Liver (tissue), 9 donors: Measurements from ENCODE around the gene EBF4. TPM values are rescaled to one million over a fixed set of nuclear protein-coding genes. Genes with fewer than 3 reads are reported as not detected.

Source experiments
- DNase-seq: peaks from one replicate; pipeline ENCODE4 v3.0.0-alpha.2; 2017; ENCODE audit warnings: low spot score
- H3K27ac ChIP-seq, 2 donors: one replicate each; pipeline ENCODE4 v1.7.0; 2013; ENCODE audit warnings: inconsistent platforms in 2 of 2, low read length in 2 of 2, control low read depth in 1 of 2, low read depth in 1 of 2, mild to moderate bottlenecking in 1 of 2
- H3K27me3 ChIP-seq, 4 donors: one replicate each; pipeline versions ENCODE4 v1.6.1 to v1.7.0; 2013; ENCODE audit warnings: low read length in 3 of 4, inconsistent platforms in 1 of 4, mild to moderate bottlenecking in 1 of 4, moderate library complexity in 1 of 4; ENCODE audit not compliant: control insufficient read depth in 4 of 4, insufficient read depth in 4 of 4
- H3K36me3 ChIP-seq, 4 donors: one replicate each; pipeline versions ENCODE4 v1.6.1 to v1.7.0; 2013; ENCODE audit warnings: low read length in 3 of 4, mild to moderate bottlenecking in 3 of 4, low read depth in 1 of 4, moderate library complexity in 1 of 4; ENCODE audit not compliant: control insufficient read depth in 4 of 4, insufficient read depth in 3 of 4
- H3K4me1 ChIP-seq, 4 donors: one replicate each; pipeline versions ENCODE4 v1.6.1 to v1.7.0; 2013; ENCODE audit warnings: low read length in 3 of 4, mild to moderate bottlenecking in 3 of 4, moderate library complexity in 1 of 4; ENCODE audit not compliant: control insufficient read depth in 4 of 4, insufficient read depth in 4 of 4
- H3K4me3 ChIP-seq, 3 donors: one replicate each; pipeline versions ENCODE4 v1.6.1 to v1.7.0; 2013; ENCODE audit warnings: low read length in 3 of 3, control low read depth in 1 of 3, low read depth in 1 of 3, mild to moderate bottlenecking in 1 of 3
- H3K9ac ChIP-seq, 2 donors: one replicate each; pipeline ENCODE4 v1.7.0; 2013; ENCODE audit warnings: low read length in 2 of 2, mild to moderate bottlenecking in 2 of 2, moderate library complexity in 2 of 2, control low read depth in 1 of 2, low read depth in 1 of 2
- H3K9me3 ChIP-seq, 4 donors: one replicate each; pipeline versions ENCODE4 v1.6.1 to v1.7.0; 2013; ENCODE audit warnings: low read length in 3 of 4; ENCODE audit not compliant: control insufficient read depth in 4 of 4
- ATF3 ChIP-seq: IDR thresholded peaks from 2 replicates; pipeline ENCODE4 v1.6.1; 2016; ENCODE audit warnings: antibody characterized with exemption
- EGR1 ChIP-seq, 2 donors: IDR thresholded peaks; 2 replicates each; pipeline ENCODE4 v1.6.1; 2016 to 2018; ENCODE audit warnings: antibody characterized with exemption in 2 of 2, low read depth in 2 of 2
- FOXA1 ChIP-seq: IDR thresholded peaks from 2 replicates; pipeline ENCODE4 v1.6.1; 2016; ENCODE audit warnings: antibody characterized with exemption
- FOXA2 ChIP-seq: IDR thresholded peaks from 2 replicates; pipeline ENCODE4 v1.6.1; 2016; ENCODE audit warnings: antibody characterized with exemption
- GABPA ChIP-seq, 2 donors: IDR thresholded peaks in 1 of 2; conservative IDR thresholded peaks in 1 of 2; 2 replicates each; pipeline ENCODE4 v1.6.1; 2016; ENCODE audit warnings: antibody characterized with exemption in 2 of 2, mild to moderate bottlenecking in 1 of 2, moderate library complexity in 1 of 2
- HNF4A ChIP-seq, 2 donors: conservative IDR thresholded peaks; 2 replicates each; pipeline ENCODE4 v1.6.1; 2016; ENCODE audit warnings: antibody characterized with exemption in 2 of 2, mild to moderate bottlenecking in 2 of 2
- JUND ChIP-seq, 2 donors: IDR thresholded peaks; 2 replicates each; pipeline ENCODE4 v1.6.1; 2016; ENCODE audit warnings: antibody characterized with exemption in 2 of 2
- NR2F2 ChIP-seq: IDR thresholded peaks from 2 replicates; pipeline ENCODE4 v1.6.1; 2016; ENCODE audit warnings: antibody characterized with exemption
- RAD21 ChIP-seq, 2 donors: IDR thresholded peaks; 2 replicates each; pipeline ENCODE4 v1.6.1; 2016; ENCODE audit warnings: antibody characterized with exemption in 2 of 2, mild to moderate bottlenecking in 2 of 2
- REST ChIP-seq: IDR thresholded peaks from 2 replicates; pipeline ENCODE4 v1.6.1; 2016; ENCODE audit warnings: antibody characterized with exemption, mild to moderate bottlenecking
- RXRA ChIP-seq, 2 donors: IDR thresholded peaks; 2 replicates each; pipeline ENCODE4 v1.6.1; 2017 to 2018; ENCODE audit warnings: antibody characterized with exemption in 2 of 2, mild to moderate bottlenecking in 1 of 2
- SP1 ChIP-seq: IDR thresholded peaks from 2 replicates; pipeline ENCODE4 v1.6.1; 2018; ENCODE audit warnings: antibody characterized with exemption, mild to moderate bottlenecking
- TAF1 ChIP-seq: conservative IDR thresholded peaks from 2 replicates; pipeline ENCODE4 v1.6.1; 2016; ENCODE audit warnings: antibody characterized with exemption, mild to moderate bottlenecking
- YY1 ChIP-seq: IDR thresholded peaks from 2 replicates; pipeline ENCODE4 v1.6.1; 2016; ENCODE audit warnings: antibody characterized with exemption, mild to moderate bottlenecking
- WGBS: extraction: QIAGEN DNeasy Blood & Tissue Kit; methylation state at CpG from one replicate; pipeline ENCODE4 v1.1.7; 2013; 5-methylcytosine and 5-hydroxymethylcytosine counted together
- polyA plus RNA-seq, 2 donors: library from polyadenylated mRNA; stranded (reverse) in 1 of 2; unstranded in 1 of 2; fragments of 200-250 nt in 1 of 2; fragments of >200 nt in 1 of 2; fragmentation: Nextera tagmentation in 1 of 2; extraction: Ambion mirVana in 1 of 2; gene quantifications; one replicate each; pipeline versions ENCODE4 v1.2.1 to v1.2.3, GENCODE V29; 2013 to 2015
- total RNA-seq, 2 donors: library from RNA; depleted of rRNA; stranded (reverse); fragments of >200 nt; gene quantifications; one replicate each; pipeline ENCODE4 v1.2.3, GENCODE V29; 2014
- TF ChIP-seq, protein P1 (sequence below): IDR thresholded peaks from 2 replicates; pipeline ENCODE4 v1.6.1; 2016; ENCODE audit warnings: antibody characterized with exemption
- TF ChIP-seq, protein P2 (sequence below): fragments of 150-350 bp; IDR thresholded peaks from 2 replicates; pipeline ENCODE4 v1.5.1; 2017; ENCODE audit warnings: improper control_type of control experiment, low read depth, low read length; ENCODE audit not compliant: missing input control
- donor health status: healthy.
- donor health status: healthy.
- donor health status: healthy.
- donor health status: healthy.
- donor health status: healthy.

EBF4 gene
- total and polyA plus RNA-seq, 4 donors, result 2.3 to 4.0 (median 2.9) TPM

GRCh38 chr20:2709205-2709981 lies 16.8 kb downstream of the EBF4 start:
- Histone ChIP-seq H3K4me3 (no peak overlapping the region), H3K9me3 (no peaks in the 10 kb centered on the region), H3K9ac (no peak overlapping the region), H3K36me3 (no peaks in the 10 kb centered on the region), H3K27me3 (peaks cover 0 to 7% (median 0%) of the 10 kb centered on the region in 4 donors), H3K4me1 (no peaks in the 10 kb centered on the region), H3K27ac (no peak overlapping the region)
- no peak for DNase-seq
- TF ChIP-seq JUND (IDR thresholded peaks at IDR 0.05), result no peak
- no peak for TF ChIP-seq ATF3
- TF ChIP-seq FOXA1, result no peak
- TF ChIP-seq SP1, result no peak
- no peak for TF ChIP-seq FOXA2
- TF ChIP-seq GABPA (IDR thresholded peaks at IDR 0.05 in 1 of 2, conservative IDR thresholded peaks at IDR 0.05 in 1 of 2), result no peak
- no peak for TF ChIP-seq NR2F2
- no peak for TF ChIP-seq HNF4A (conservative IDR thresholded peaks at IDR 0.05)
- TF ChIP-seq, protein P1, sequence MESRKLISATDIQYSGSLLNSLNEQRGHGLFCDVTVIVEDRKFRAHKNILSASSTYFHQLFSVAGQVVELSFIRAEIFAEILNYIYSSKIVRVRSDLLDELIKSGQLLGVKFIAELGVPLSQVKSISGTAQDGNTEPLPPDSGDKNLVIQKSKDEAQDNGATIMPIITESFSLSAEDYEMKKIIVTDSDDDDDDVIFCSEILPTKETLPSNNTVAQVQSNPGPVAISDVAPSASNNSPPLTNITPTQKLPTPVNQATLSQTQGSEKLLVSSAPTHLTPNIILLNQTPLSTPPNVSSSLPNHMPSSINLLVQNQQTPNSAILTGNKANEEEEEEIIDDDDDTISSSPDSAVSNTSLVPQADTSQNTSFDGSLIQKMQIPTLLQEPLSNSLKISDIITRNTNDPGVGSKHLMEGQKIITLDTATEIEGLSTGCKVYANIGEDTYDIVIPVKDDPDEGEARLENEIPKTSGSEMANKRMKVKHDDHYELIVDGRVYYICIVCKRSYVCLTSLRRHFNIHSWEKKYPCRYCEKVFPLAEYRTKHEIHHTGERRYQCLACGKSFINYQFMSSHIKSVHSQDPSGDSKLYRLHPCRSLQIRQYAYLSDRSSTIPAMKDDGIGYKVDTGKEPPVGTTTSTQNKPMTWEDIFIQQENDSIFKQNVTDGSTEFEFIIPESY, result no peak
- no peak for TF ChIP-seq YY1
- TF ChIP-seq, protein P2, sequence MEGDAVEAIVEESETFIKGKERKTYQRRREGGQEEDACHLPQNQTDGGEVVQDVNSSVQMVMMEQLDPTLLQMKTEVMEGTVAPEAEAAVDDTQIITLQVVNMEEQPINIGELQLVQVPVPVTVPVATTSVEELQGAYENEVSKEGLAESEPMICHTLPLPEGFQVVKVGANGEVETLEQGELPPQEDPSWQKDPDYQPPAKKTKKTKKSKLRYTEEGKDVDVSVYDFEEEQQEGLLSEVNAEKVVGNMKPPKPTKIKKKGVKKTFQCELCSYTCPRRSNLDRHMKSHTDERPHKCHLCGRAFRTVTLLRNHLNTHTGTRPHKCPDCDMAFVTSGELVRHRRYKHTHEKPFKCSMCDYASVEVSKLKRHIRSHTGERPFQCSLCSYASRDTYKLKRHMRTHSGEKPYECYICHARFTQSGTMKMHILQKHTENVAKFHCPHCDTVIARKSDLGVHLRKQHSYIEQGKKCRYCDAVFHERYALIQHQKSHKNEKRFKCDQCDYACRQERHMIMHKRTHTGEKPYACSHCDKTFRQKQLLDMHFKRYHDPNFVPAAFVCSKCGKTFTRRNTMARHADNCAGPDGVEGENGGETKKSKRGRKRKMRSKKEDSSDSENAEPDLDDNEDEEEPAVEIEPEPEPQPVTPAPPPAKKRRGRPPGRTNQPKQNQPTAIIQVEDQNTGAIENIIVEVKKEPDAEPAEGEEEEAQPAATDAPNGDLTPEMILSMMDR, result no peak
- no peak for TF ChIP-seq TAF1
- TF ChIP-seq REST, result no peak
- TF ChIP-seq RAD21 (IDR thresholded peaks at IDR 0.05), result no peak
- TF ChIP-seq EGR1 (IDR thresholded peaks at IDR 0.05; ENCODE audit: low read depth in 2 of 2), result no peak
- no peak for TF ChIP-seq RXRA (IDR thresholded peaks at IDR 0.05)
- WGBS, result 59% methylated on average over 17 of the region's 17 CpGs
